ENCODE measurements around the gene FOCAD. TPM values are rescaled to one million over a fixed set of nuclear protein-coding genes. Genes with fewer than 3 reads are reported as not detected.

The FOCAD gene
- total and polyA plus RNA-seq, 4 donors = 6.8 to 62.1 (median 27.9) TPM

GRCh38 chr9:20754556-20754955 is 70.5 kb downstream of the FOCAD start:
- Histone ChIP-seq H3K27me3 (ENCODE audit: control insufficient read depth in 3 of 3, insufficient read depth in 3 of 3, low read length in 2 of 3) (no peaks in the 10 kb centered on the region), H3K9ac (ENCODE audit: insufficient read depth in 1 of 2, low read length in 2 of 2) (no peak overlapping the region), H3K4me3 (no peak overlapping the region), H3K9me3 (ENCODE audit: control insufficient read depth in 4 of 4, insufficient read depth in 3 of 4, low read length in 3 of 4) (no peaks in the 10 kb centered on the region), H3K27ac (ENCODE audit: low read depth in 1 of 2, low read length in 1 of 2) (no peak overlapping the region), H3K36me3 (ENCODE audit: control insufficient read depth in 4 of 4, insufficient read depth in 4 of 4, low read length in 4 of 4) (peaks cover 0 to 1% (median 0%) of the 10 kb centered on the region in 4 donors), H3K4me1 (ENCODE audit: control insufficient read depth in 5 of 5, insufficient read depth in 5 of 5, low read length in 5 of 5) (no peaks in the 10 kb centered on the region)
- WGBS, 2 donors = 97 to 98% methylated on average over 2 of the region's 2 CpGs
- no peak for TF ChIP-seq CTCF (IDR thresholded peaks at IDR 0.05; ENCODE audit: control extremely low read depth, extremely low read depth)
- DNase-seq = no peak
- ATAC-seq (ENCODE audit: insufficient read depth, low FRiP score) = no peak

GRCh38 chr9:20760246-20760891 is 76.3 kb downstream of the FOCAD start:
- peak in 2 of 3 donors; percentile 6 to 30 for DNase-seq
- H3K4me1 ChIP-seq (ENCODE audit: control insufficient read depth in 5 of 5, insufficient read depth in 5 of 5, low read length in 5 of 5) = peaks cover 0 to 3% (median 0%) of the 10 kb centered on the region in 5 donors
- no peak overlapping the region for H3K27ac ChIP-seq (ENCODE audit: low read depth in 1 of 2, low read length in 1 of 2)
- H3K9ac ChIP-seq (ENCODE audit: insufficient read depth in 1 of 2, low read length in 2 of 2) = no peak overlapping the region
- no peak overlapping the region for H3K4me3 ChIP-seq
- no peak for ATAC-seq (ENCODE audit: insufficient read depth, low FRiP score)
- no peak for TF ChIP-seq CTCF (IDR thresholded peaks at IDR 0.05; ENCODE audit: control extremely low read depth, extremely low read depth)
- WGBS, 2 donors = 52 to 69% methylated on average over 3 of the region's 3 CpGs
- H3K27me3 ChIP-seq (ENCODE audit: control insufficient read depth in 3 of 3, insufficient read depth in 3 of 3, low read length in 2 of 3) = no peaks in the 10 kb centered on the region
- H3K36me3 ChIP-seq (ENCODE audit: control insufficient read depth in 4 of 4, insufficient read depth in 4 of 4, low read length in 4 of 4) = peaks cover 0 to 4% (median 2%) of the 10 kb centered on the region in 4 donors
- no peaks in the 10 kb centered on the region for H3K9me3 ChIP-seq (ENCODE audit: control insufficient read depth in 4 of 4, insufficient read depth in 3 of 4, low read length in 3 of 4)

- no peak for TF ChIP-seq CTCF (IDR thresholded peaks at IDR 0.05; ENCODE audit: control extremely low read depth, extremely low read depth)
- H3K27ac ChIP-seq (ENCODE audit: low read depth in 1 of 2, low read length in 1 of 2) = no peak overlapping the region
- no peak for DNase-seq
- H3K36me3 ChIP-seq (ENCODE audit: control insufficient read depth in 4 of 4, insufficient read depth in 4 of 4, low read length in 4 of 4) = peaks cover 7 to 20% (median 10%) of the 10 kb centered on the region in 4 donors
- no peaks in the 10 kb centered on the region for H3K27me3 ChIP-seq (ENCODE audit: control insufficient read depth in 3 of 3, insufficient read depth in 3 of 3, low read length in 2 of 3)
- H3K9me3 ChIP-seq (ENCODE audit: control insufficient read depth in 4 of 4, insufficient read depth in 3 of 4, low read length in 3 of 4) = no peaks in the 10 kb centered on the region
- ATAC-seq (ENCODE audit: insufficient read depth, low FRiP score) = no peak
- H3K4me3 ChIP-seq = no peak overlapping the region
- H3K9ac ChIP-seq (ENCODE audit: insufficient read depth in 1 of 2, low read length in 2 of 2) = no peak overlapping the region
- H3K4me1 ChIP-seq (ENCODE audit: control insufficient read depth in 5 of 5, insufficient read depth in 5 of 5, low read length in 5 of 5) = peaks cover 0 to 2% (median 0%) of the 10 kb centered on the region in 5 donors
- WGBS, 2 donors = 79 to 92% methylated on average over 1 of the region's 1 CpG
Measured at GRCh38 chr9:20770947-20771346, 86.9 kb downstream of the FOCAD start.
